Measurements from ENCODE around the gene VPS4B.

VPS4B gene

GRCh38 chr18:63433334-63433866 is 11.1 kb upstream of the VPS4B start:
- in situ Hi-C loops (cut with MboI; ENCODE audit: low sequenced_read_pairs): loop anchor here (25.0 kb wide), 1 partner anchor 421 kb away; no protein-coding TSS in a partner anchor

- in situ Hi-C loops (cut with MboI; ENCODE audit: low sequenced_read_pairs): loop anchor here (25.0 kb wide), 1 partner anchor 419 kb away; no protein-coding TSS in a partner anchor
Measured at GRCh38 chr18:63431180-63431579, 8.9 kb upstream of the VPS4B start.

DNA sequence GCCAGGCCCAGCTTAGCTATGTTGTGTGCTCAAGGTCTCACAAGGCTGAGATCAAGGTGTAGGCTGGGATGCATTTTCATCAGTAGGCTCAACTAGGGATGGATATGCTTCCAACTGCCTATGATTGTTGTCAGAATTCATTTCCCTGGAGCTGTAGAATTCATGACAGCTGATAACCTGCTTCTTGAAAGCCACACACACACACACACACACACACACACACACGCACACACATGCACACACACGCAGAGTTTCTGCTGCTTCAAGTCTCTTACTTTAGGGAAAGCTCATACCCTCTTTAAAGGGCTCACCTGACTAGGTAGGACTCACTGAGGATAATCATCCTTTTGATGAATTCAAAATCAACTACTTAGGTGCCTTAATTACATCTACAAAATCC is 8.2 kb upstream of the VPS4B start:
- in situ Hi-C loops (cut with MboI; ENCODE audit: low sequenced_read_pairs): loop anchor here (25.0 kb wide), 1 partner anchor 418 kb away; no protein-coding TSS in a partner anchor

GRCh38 chr18:63427558-63427957 is 5.3 kb upstream of the VPS4B start:
- in situ Hi-C loops (cut with MboI; ENCODE audit: low sequenced_read_pairs): loop anchor here (25.0 kb wide), 1 partner anchor 415 kb away; no protein-coding TSS in a partner anchor

DNA sequence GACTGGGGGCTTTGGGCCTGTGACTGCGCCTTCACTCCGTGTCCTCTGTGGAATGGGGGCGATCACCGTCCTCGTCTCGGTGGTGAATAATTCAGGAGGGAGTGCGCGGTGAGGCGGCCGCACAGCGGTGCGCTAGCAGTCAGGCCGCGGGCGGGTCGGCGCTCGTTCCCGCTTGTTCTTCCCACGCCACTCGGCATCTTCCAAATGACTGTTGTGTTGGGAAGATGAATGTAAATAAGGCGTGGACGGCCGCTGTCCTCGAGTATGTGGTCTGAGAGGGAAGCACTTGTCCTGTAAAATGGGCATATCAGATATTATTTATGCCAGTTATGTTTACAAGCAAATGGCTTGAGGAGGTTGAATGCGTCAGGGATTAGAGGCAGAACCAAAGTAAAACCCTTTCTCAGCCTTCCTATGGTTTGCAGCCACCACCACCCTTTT is 608 bp upstream of the VPS4B start:
- in situ Hi-C loops (cut with MboI; ENCODE audit: low sequenced_read_pairs): no loop called here

- in situ Hi-C loops (cut with MboI; ENCODE audit: low sequenced_read_pairs): no loop called here
Measured at GRCh38 chr18:63421514-63421913, 762 bp downstream of the VPS4B start.

GRCh38 chr18:63412953-63413352 is 9.3 kb downstream of the VPS4B start:
- in situ Hi-C loops (cut with MboI; ENCODE audit: low sequenced_read_pairs): no loop called here

GRCh38 chr18:63410792-63411191 is 11.5 kb downstream of the VPS4B start:
- in situ Hi-C loops (cut with MboI; ENCODE audit: low sequenced_read_pairs): no loop called here

DNA sequence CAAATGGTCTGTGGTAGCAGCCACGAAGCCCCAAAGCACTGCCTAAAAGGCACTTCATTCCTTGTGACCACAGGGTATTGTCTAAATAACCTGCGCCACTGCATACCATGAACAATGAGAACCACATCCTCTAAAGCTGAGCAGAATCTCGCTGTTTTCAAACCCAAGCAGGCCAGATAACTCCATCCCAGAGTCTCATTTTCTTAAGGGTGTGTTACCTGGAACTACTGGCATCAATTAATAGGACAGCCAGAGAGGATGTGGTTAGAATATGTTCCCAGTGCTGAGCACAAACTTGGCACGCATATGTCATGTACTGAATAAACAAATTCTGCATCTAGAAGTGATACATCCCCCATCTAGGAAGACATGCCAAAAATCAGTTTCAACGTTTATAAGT is 13.0 kb downstream of the VPS4B start:
- in situ Hi-C loops (cut with MboI; ENCODE audit: low sequenced_read_pairs): no loop called here

GRCh38 chr18:63407734-63408133 is 14.5 kb downstream of the VPS4B start:
- in situ Hi-C loops (cut with MboI; ENCODE audit: low sequenced_read_pairs): no loop called here

GRCh38 chr18:63405986-63406385 is 16.3 kb downstream of the VPS4B start:
- in situ Hi-C loops (cut with MboI; ENCODE audit: low sequenced_read_pairs): no loop called here

- in situ Hi-C loops (cut with MboI; ENCODE audit: low sequenced_read_pairs): no loop called here
Measured at GRCh38 chr18:63402246-63403162, 19.8 kb downstream of the VPS4B start.

GRCh38 chr18:63399300-63399699 is 23.0 kb downstream of the VPS4B start:
- in situ Hi-C loops (cut with MboI; ENCODE audit: low sequenced_read_pairs): no loop called here

DNA sequence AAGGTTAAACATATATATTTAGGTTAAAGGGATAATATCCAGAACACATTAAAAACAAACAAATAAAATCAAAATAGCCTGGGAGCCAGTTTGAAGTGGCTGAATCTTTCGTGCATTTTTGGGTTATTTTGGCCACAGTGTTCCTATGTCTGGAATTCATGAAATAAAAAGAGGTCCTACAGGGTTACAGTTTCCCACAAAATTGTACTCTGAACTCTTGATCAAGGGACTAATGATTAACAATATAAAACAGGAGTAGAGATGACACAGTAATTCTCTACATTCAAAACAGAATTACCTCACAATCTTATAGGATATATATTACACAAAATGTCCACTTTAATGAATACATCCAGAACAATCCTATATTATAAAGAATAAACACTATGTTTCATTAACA is 24.9 kb downstream of the VPS4B start:
- in situ Hi-C loops (cut with MboI; ENCODE audit: low sequenced_read_pairs): no loop called here

DNA sequence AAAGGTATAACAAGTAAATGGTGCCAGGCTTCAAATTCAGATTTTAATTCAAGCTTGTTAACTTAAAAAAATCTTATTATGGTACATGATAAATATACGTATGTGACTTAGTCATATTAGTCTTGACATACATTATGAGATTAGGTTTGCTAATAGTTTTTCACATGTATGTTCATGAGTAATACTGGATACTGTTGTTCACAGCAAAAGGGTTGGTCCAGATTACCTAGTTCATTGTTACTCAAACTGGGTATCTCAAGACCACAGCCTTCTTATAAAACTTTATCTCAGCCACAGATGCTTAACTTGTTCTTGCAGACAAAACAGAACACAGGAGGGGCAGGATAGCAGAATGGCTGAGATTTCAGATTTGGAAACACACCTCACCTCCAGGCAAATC is 26.8 kb downstream of the VPS4B start:
- in situ Hi-C loops (cut with MboI; ENCODE audit: low sequenced_read_pairs): no loop called here

GRCh38 chr18:63394954-63395353 is 27.3 kb downstream of the VPS4B start:
- in situ Hi-C loops (cut with MboI; ENCODE audit: low sequenced_read_pairs): no loop called here

- in situ Hi-C loops (cut with MboI; ENCODE audit: low sequenced_read_pairs): no loop called here
Measured at GRCh38 chr18:63387861-63388260, 34.4 kb downstream of the VPS4B start.

DNA sequence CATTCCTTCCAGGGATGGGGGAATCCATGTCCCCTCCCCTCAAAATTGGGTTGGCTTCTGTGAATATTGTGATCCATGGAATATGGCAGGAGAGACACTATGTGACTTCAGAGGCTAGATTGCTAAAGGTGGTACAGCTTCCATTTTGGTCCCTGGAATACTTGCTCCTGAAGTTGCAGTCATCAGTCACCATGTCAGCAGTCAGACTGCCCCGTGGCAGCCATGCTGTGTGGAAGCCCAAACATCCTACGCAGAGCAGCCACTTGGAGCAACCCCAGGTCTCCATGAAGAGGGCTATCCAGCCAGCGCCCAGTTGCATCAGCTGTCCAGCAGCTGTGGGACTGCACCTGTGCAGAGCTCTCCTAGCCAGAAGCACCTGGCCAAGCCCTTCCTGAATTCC is 39.4 kb downstream of the VPS4B start:
- in situ Hi-C loops (cut with MboI; ENCODE audit: low sequenced_read_pairs): no loop called here

DNA sequence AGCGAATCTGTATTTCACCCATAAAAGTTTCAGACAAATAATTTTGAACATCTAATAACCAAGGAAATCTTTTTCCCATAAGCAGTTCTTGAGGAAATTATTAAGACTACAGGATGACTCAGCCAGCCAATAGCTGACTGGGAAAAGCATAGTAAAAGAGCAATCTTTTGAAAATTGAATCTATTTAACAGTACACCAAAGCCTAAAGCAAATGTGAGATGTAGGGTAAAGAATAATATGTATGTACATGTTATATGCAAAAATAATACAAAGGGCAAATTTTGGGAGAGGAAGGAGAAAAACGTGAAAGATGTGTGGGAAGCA is 42.7 kb downstream of the VPS4B start:
- in situ Hi-C loops (cut with MboI; ENCODE audit: low sequenced_read_pairs): no loop called here

GRCh38 chr18:63378919-63379638 is 43.2 kb downstream of the VPS4B start:
- in situ Hi-C loops (cut with MboI; ENCODE audit: low sequenced_read_pairs): no loop called here

DNA sequence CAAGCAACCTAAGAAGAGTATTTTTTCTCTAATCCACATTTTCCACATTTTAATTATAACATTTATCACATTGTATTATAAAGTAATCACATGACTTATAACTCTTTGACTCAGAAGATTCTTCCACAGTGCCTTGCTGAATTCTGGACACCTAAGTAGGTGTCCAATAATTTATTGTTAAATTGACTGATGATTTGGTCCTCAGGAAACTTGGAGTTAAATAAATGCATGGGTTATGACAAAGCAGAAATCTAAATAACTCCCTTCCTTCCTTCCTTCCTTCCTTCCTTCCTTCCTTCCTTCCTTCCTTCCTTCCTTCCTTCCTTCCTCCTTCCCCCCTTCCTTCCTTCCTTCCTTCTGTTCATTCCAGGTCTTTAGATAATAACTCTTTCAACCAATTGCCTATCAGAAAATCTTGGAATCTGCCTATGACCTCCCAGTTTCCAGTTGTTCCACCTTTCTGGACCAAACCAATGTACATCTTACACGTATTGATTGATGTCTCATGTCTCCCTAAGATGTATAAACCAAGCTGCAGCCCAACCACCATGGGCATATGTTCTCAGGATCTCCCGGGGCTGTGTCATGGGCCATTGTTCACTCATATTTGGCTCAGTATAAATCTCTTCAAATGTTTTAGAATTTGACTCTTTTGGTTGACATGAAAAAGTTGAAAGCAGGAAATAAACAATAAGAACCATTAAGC is 44.8 kb downstream of the VPS4B start:
- in situ Hi-C loops (cut with MboI; ENCODE audit: low sequenced_read_pairs): no loop called here
